CD14-positive monocyte (primary cell): Measurements from ENCODE around the gene MS4A14. TPM values are rescaled to one million over a fixed set of nuclear protein-coding genes. Genes with fewer than 3 reads are reported as not detected.

ENCODE experiments used
- DNase-seq, 3 donors: peaks; one replicate each; pipeline ENCODE4 v3.0.0-alpha.2; 2011 to 2022
- H2AFZ ChIP-seq: 2 replicates; pipeline ENCODE4 v1.6.0; 2012; ENCODE audit warnings: mild to moderate bottlenecking, low read depth, low read length, inconsistent platforms; ENCODE audit not compliant: insufficient read depth, poor library complexity, severe bottlenecking
- H3K27ac ChIP-seq, 2 donors: 1 replicate in 1 of 2; 2 replicates in 1 of 2; pipeline ENCODE4 v1.5.1; 2012 to 2013; ENCODE audit warnings: low read length in 2 of 2, control low read depth in 1 of 2, inconsistent platforms in 1 of 2, low read depth in 1 of 2, mild to moderate bottlenecking in 1 of 2
- H3K27me3 ChIP-seq, 2 donors: one replicate each; pipeline versions ENCODE4 v1.6.0 to v1.6.1; 2011 to 2013; ENCODE audit warnings: low read length in 2 of 2; ENCODE audit not compliant: control insufficient read depth in 2 of 2, insufficient read depth in 2 of 2
- H3K36me3 ChIP-seq, 2 donors: replicated peaks in 1 of 2; 1 replicate in 1 of 2; 2 replicates in 1 of 2; pipeline versions ENCODE4 v1.5.1 to v1.6.1; 2012 to 2013; ENCODE audit warnings: low read length in 2 of 2, control low read depth in 1 of 2, inconsistent platforms in 1 of 2, mild to moderate bottlenecking in 1 of 2; ENCODE audit not compliant: insufficient read depth in 2 of 2, control insufficient read depth in 1 of 2
- H3K4me1 ChIP-seq, 2 donors: 1 replicate in 1 of 2; 2 replicates in 1 of 2; pipeline versions ENCODE4 v1.5.1 to v1.6.1; 2012 to 2013; ENCODE audit warnings: low read length in 2 of 2, control low read depth in 1 of 2, inconsistent platforms in 1 of 2, mild to moderate bottlenecking in 1 of 2, moderate library complexity in 1 of 2; ENCODE audit not compliant: insufficient read depth in 2 of 2, control insufficient read depth in 1 of 2
- H3K4me2 ChIP-seq: replicated peaks from 2 replicates; pipeline ENCODE3; 2012; ENCODE audit warnings: low read length, moderate library complexity, mild to moderate bottlenecking; ENCODE audit not compliant: poor library complexity, severe bottlenecking; ENCODE audit errors: extremely low read depth
- H3K4me3 ChIP-seq, 3 experiments: fragments of 200-600 bp in 1 of 3; sonication (generic) in 1 of 3; replicated peaks in 1 of 3; 1 replicate in 2 of 3; 2 replicates in 1 of 3; pipeline ENCODE4 v1.5.1; 2011 to 2013; ENCODE audit warnings: low read length in 3 of 3, mild to moderate bottlenecking in 3 of 3, control low read depth in 2 of 3, low read depth in 2 of 3, inconsistent platforms in 1 of 3, moderate library complexity in 1 of 3
- H3K79me2 ChIP-seq: 2 replicates; pipeline ENCODE4 v1.6.0; 2012; ENCODE audit warnings: mild to moderate bottlenecking, control low read depth, inconsistent platforms, low read length, moderate library complexity; ENCODE audit not compliant: insufficient read depth
- H3K9ac ChIP-seq: 2 replicates; pipeline ENCODE4 v1.6.0; 2017; ENCODE audit warnings: low read length, mild to moderate bottlenecking; ENCODE audit not compliant: insufficient read depth, poor library complexity, severe bottlenecking
- H3K9me3 ChIP-seq, 2 donors: replicated peaks in 1 of 2; 1 replicate in 1 of 2; 2 replicates in 1 of 2; pipeline versions ENCODE4 v1.5.1 to v1.6.1; 2012 to 2013; ENCODE audit warnings: low read length in 2 of 2, control low read depth in 1 of 2; ENCODE audit not compliant: control insufficient read depth in 1 of 2, insufficient read depth in 1 of 2
- H4K20me1 ChIP-seq: 2 replicates; pipeline ENCODE4 v1.6.0; 2012; ENCODE audit warnings: mild to moderate bottlenecking, low read length, control low read depth, moderate library complexity; ENCODE audit not compliant: insufficient read depth
- H3K27ac Mint-ChIP-seq, 7 donors: one replicate each; pipeline ENCODE4 v1.8.0; 2020; ENCODE audit warnings: mild to moderate bottlenecking in 7 of 7, mixed read lengths in 7 of 7, moderate library complexity in 6 of 7, inconsistent platforms in 2 of 7
- H3K27me3 Mint-ChIP-seq, 3 donors: one replicate each; pipeline ENCODE4 v1.8.0; 2021 to 2022; ENCODE audit warnings: low read depth in 3 of 3, mild to moderate bottlenecking in 3 of 3, mixed read lengths in 3 of 3, moderate library complexity in 3 of 3, inconsistent platforms in 1 of 3
- H3K36me3 Mint-ChIP-seq, 2 donors: one replicate each; pipeline ENCODE4 v1.8.0; 2020; ENCODE audit warnings: mixed read lengths in 2 of 2, inconsistent platforms in 1 of 2, mild to moderate bottlenecking in 1 of 2
- H3K4me1 Mint-ChIP-seq: one replicate; pipeline ENCODE4 v1.8.0; 2020; ENCODE audit warnings: mild to moderate bottlenecking, mixed read lengths
- H3K4me3 Mint-ChIP-seq, 2 donors: one replicate each; pipeline ENCODE4 v1.8.0; 2020; ENCODE audit warnings: mild to moderate bottlenecking in 2 of 2, mixed read lengths in 2 of 2, moderate library complexity in 1 of 2
- H3K9me3 Mint-ChIP-seq, 7 donors: one replicate each; pipeline ENCODE4 v1.8.0; 2020 to 2022; ENCODE audit warnings: mixed read lengths in 7 of 7, mild to moderate bottlenecking in 6 of 7, moderate library complexity in 6 of 7, inconsistent platforms in 2 of 7
- CTCF ChIP-seq: fragments of 200-600 bp; IDR thresholded peaks from one replicate; pipeline ENCODE4 v1.8.0; 2022; ENCODE audit warnings: antibody characterized with exemption, mild to moderate bottlenecking
- WGBS: methylation state at CpG from one replicate; pipeline ENCODE4 v1.1.5; 2013; ENCODE audit warnings: missing lambda C conversion rate; ENCODE audit not compliant: insufficient coverage; 5-methylcytosine and 5-hydroxymethylcytosine counted together
- intact Hi-C, 2 donors: fragments of 100-400 bp; cut with micrococcal nuclease; formaldehyde crosslinking; loops; one replicate each; pipeline versions ENCODE4 v1.15.0 to v1.15.1; 2023
- polyA plus RNA-seq, 3 donors: library from polyadenylated mRNA; depleted of rRNA in 1 of 3; unstranded in 2 of 3; stranded (reverse) in 1 of 3; fragments of 300-500 nt in 2 of 3; fragments of >200 nt in 1 of 3; fragmentation: Illumina TruSeq in 2 of 3; gene quantifications; 1 replicate in 2 of 3; 2 replicates in 1 of 3; pipeline ENCODE4 v1.2.3, GENCODE V29; 2012 to 2021

Gene MS4A14
- polyA plus RNA-seq, 3 donors: 3.0 to 30.8 (median 7.5) TPM

GRCh38 chr11:60378354-60378753, 17.9 kb upstream of the MS4A14 start, which contains the start of gene MS4A7:
Gene MS4A7, plus strand, starts transcription at chr11:60378532. Its CDS starts 4,610 bp downstream, at chr11:60383142.
- Histone ChIP-seq H3K4me2 (peak within 1 kb of the TSS; percentile 94), H3K79me2 (peaks cover 46% of the 10 kb centered on the region)
- TF ChIP-seq CTCF: no peak

GRCh38 chr11:60389279-60389910, 6.9 kb upstream of the MS4A14 start:
- H2AFZ ChIP-seq: no peak overlapping the region
- peak overlapping the region; percentile 58 for H3K9ac ChIP-seq

More at GRCh38 chr11:60378354-60378753, 17.9 kb upstream of the MS4A14 start, which contains the start of gene MS4A7:
- peak; percentile 89 to 96 (median 92) for DNase-seq
- no peak within 1 kb of the TSS for H2AFZ ChIP-seq
- peaks cover 38 to 52% of the 10 kb centered on the region in 2 donors for H3K36me3 Mint-ChIP-seq
- WGBS: 0% methylated on average over 3 of the region's 3 CpGs
- no peaks in the 10 kb centered on the region for H3K27me3 ChIP-seq
- peaks cover 0 to 8% (median 4%) of the 10 kb centered on the region in 7 donors for H3K9me3 Mint-ChIP-seq
- H3K4me1 Mint-ChIP-seq: peaks cover 70% of the 10 kb centered on the region
- peaks cover 7 to 23% of the 10 kb centered on the region in 2 donors for H3K36me3 ChIP-seq
- intact Hi-C loops: no loop called here
- peak within 1 kb of the TSS; percentile 94 to 98 for H3K4me3 Mint-ChIP-seq
- no peaks in the 10 kb centered on the region for H4K20me1 ChIP-seq
- peaks cover 0 to 4% (median 0%) of the 10 kb centered on the region in 3 donors for H3K27me3 Mint-ChIP-seq
- peak within 1 kb of the TSS; percentile 97 to 100 (median 99) for H3K27ac Mint-ChIP-seq
- no peaks in the 10 kb centered on the region for H3K9me3 ChIP-seq
- peak within 1 kb of the TSS; percentile 64 to 92 (median 87) for H3K4me3 ChIP-seq
- peaks cover 56 to 77% of the 10 kb centered on the region in 2 donors for H3K4me1 ChIP-seq
- H3K9ac ChIP-seq: peak within 1 kb of the TSS; percentile 90
- H3K27ac ChIP-seq: peak within 1 kb of the TSS; percentile 95 to 99

More at GRCh38 chr11:60389279-60389910, 6.9 kb upstream of the MS4A14 start:
- H3K79me2 ChIP-seq: peaks cover 7% of the 10 kb centered on the region
- peak; percentile 84 to 90 (median 88) for DNase-seq
- H3K4me1 ChIP-seq: peaks cover 67 to 74% of the 10 kb centered on the region in 2 donors
- H3K4me1 Mint-ChIP-seq: peaks cover 74% of the 10 kb centered on the region
- no peaks in the 10 kb centered on the region for H3K27me3 ChIP-seq
- intact Hi-C loops: no loop called here
- H3K27ac ChIP-seq: peak overlapping the region; percentile 89 to 96
- H4K20me1 ChIP-seq: no peaks in the 10 kb centered on the region
- peak overlapping the region in 1 of 3 experiments; percentile 22 for H3K4me3 ChIP-seq
- peak overlapping the region; percentile 33 for H3K4me2 ChIP-seq
- H3K9me3 ChIP-seq: no peaks in the 10 kb centered on the region
- H3K36me3 ChIP-seq: peaks cover 40 to 65% of the 10 kb centered on the region in 2 donors
- H3K36me3 Mint-ChIP-seq: peaks cover 79 to 95% of the 10 kb centered on the region in 2 donors
- peak overlapping the region; percentile 48 to 58 for H3K4me3 Mint-ChIP-seq
- TF ChIP-seq CTCF: no peak
- no peaks in the 10 kb centered on the region for H3K27me3 Mint-ChIP-seq
- H3K9me3 Mint-ChIP-seq: peaks cover 1 to 13% (median 6%) of the 10 kb centered on the region in 7 donors
- WGBS: 8% methylated on average over 1 of the region's 5 CpGs
- peak overlapping the region; percentile 96 to 98 (median 97) for H3K27ac Mint-ChIP-seq
